GM12878 (cell line): ENCODE measurements around the gene DCUN1D4. TPM values are rescaled to one million over a fixed set of nuclear protein-coding genes. Genes with fewer than 3 reads are reported as not detected.
A peak's percentile ranks its signal among the peaks of the same experiment; 100 is the strongest.

Experiments used
- ATAC-seq: fragments of 200-7000 bp; cut with Tn5 transposase; 3 replicates; pipeline ENCODE4 v1.9.1; 2020; ENCODE audit warnings: mild to moderate bottlenecking, moderate library complexity
- BruUV-seq: library from RNA; stranded (reverse); fragments of 400-500 nt; replicated peaks from 2 replicates; lab custom pipeline; 2021; lab: Mats Ljungman, UMichigan
- CTCF ChIA-PET: fragments of 300-600 bp; sonication (Branson Sonifier 250); formaldehyde crosslinking; extraction: SDS; loops from one replicate; lab custom pipeline; 2021; ENCODE audit warnings: inconsistent platforms; lab: Yijun Ruan, JAX
- POLR2A ChIA-PET: fragments of 350-600 bp; formaldehyde crosslinking; extraction: SDS; loops from one replicate; lab custom pipeline; 2021; ENCODE audit warnings: inconsistent platforms; lab: Charles Lee
- RAD21 ChIA-PET: fragments of 300-600 bp; sonication (Branson Sonifier 250); formaldehyde crosslinking; loops from one replicate; lab custom pipeline; 2023; ENCODE audit warnings: antibody characterized with exemption; ENCODE audit not compliant: unreplicated experiment; lab: Charles Lee
- SMC1A ChIA-PET: fragments of 300-600 bp; sonication (Branson Sonifier 250); formaldehyde crosslinking; loops from one replicate; lab custom pipeline; 2023; ENCODE audit not compliant: unreplicated experiment, uncharacterized antibody; lab: Charles Lee
- DNase-seq: peaks from one replicate; pipeline ENCODE4 v3.0.0-alpha.2; 2011; ENCODE audit warnings: low read depth, low spot score
- FAIRE-seq: peaks from 3 replicates; lab custom pipeline; 2011; peaks lifted over from hg19 to GRCh38; lab: Jason Lieb, UNC
- H2AFZ ChIP-seq: 2 replicates; pipeline ENCODE4 v1.6.0; 2011; ENCODE audit warnings: low read depth, low read length, control low read depth; ENCODE audit not compliant: control insufficient read depth
- H3K27ac ChIP-seq: 2 replicates; pipeline ENCODE4 v1.5.1; 2011; ENCODE audit warnings: control low read depth; ENCODE audit not compliant: control insufficient read depth, insufficient read depth
- H3K27me3 ChIP-seq, 2 experiments: replicated peaks in 1 of 2; 2 replicates each; pipeline versions ENCODE4 v1.6.0 to v1.6.1; 2011; ENCODE audit warnings: low read length in 1 of 2; ENCODE audit not compliant: control insufficient read depth in 2 of 2, insufficient read depth in 2 of 2
- H3K36me3 ChIP-seq, 2 experiments: 2 replicates each; pipeline ENCODE4 v1.5.1; 2011; ENCODE audit warnings: low read length in 1 of 2; ENCODE audit not compliant: control insufficient read depth in 2 of 2, insufficient read depth in 2 of 2
- H3K4me1 ChIP-seq: 2 replicates; pipeline ENCODE4 v1.6.1; 2011; ENCODE audit warnings: mild to moderate bottlenecking, low read length, moderate library complexity, mixed read lengths; ENCODE audit not compliant: control insufficient read depth, insufficient read depth
- H3K4me2 ChIP-seq: 2 replicates; pipeline ENCODE4 v1.6.0; 2011; ENCODE audit warnings: control low read depth; ENCODE audit not compliant: control insufficient read depth, insufficient read depth
- H3K4me3 ChIP-seq: fragments of 200-600 bp; sonication (generic); 2 replicates; pipeline ENCODE4 v1.5.1; 2016
- H3K79me2 ChIP-seq: 2 replicates; pipeline ENCODE4 v1.6.0; 2011; ENCODE audit warnings: low read length; ENCODE audit not compliant: control insufficient read depth, insufficient read depth
- H3K9ac ChIP-seq: 2 replicates; pipeline ENCODE4 v1.8.0; 2011; ENCODE audit warnings: low read length, control low read depth, mixed read lengths; ENCODE audit not compliant: control insufficient read depth, insufficient read depth
- H3K9me3 ChIP-seq: replicated peaks from 3 replicates; pipeline ENCODE4 v1.5.1; 2011; ENCODE audit warnings: mild to moderate bottlenecking, low read length; ENCODE audit not compliant: control insufficient read depth, insufficient read depth
- H4K20me1 ChIP-seq: 2 replicates; pipeline ENCODE4 v1.6.0; 2011; ENCODE audit not compliant: control insufficient read depth, insufficient read depth
- ATF2 ChIP-seq: IDR thresholded peaks from 2 replicates; pipeline ENCODE4 v1.6.1; 2012; ENCODE audit warnings: low read length, inconsistent platforms
- E4F1 ChIP-seq: fragments of 450-650 bp; IDR thresholded peaks from 2 replicates; pipeline ENCODE4 v1.6.1; 2018; ENCODE audit warnings: borderline replicate concordance, mild to moderate bottlenecking; ENCODE audit not compliant: partially characterized antibody
- GABPA ChIP-seq: IDR thresholded peaks from 2 replicates; pipeline ENCODE4 v1.6.1; 2014; ENCODE audit warnings: antibody characterized with exemption, low read depth, mild to moderate bottlenecking, inconsistent platforms
- KDM1A ChIP-seq: fragments of 200-600 bp; sonication (generic); IDR thresholded peaks from 2 replicates; pipeline ENCODE4 v1.6.1; 2016; ENCODE audit warnings: borderline replicate concordance
- MXI1 ChIP-seq: fragments of 150-350 bp; IDR thresholded peaks from 2 replicates; pipeline ENCODE4 v1.6.1; 2011; ENCODE audit warnings: low read depth, mild to moderate bottlenecking, inconsistent platforms, low read length, improper control_type of control experiment
- PBX3 ChIP-seq: IDR thresholded peaks from 2 replicates; pipeline ENCODE4 v1.6.1; 2011; ENCODE audit warnings: mild to moderate bottlenecking, low read depth, low read length, moderate library complexity; ENCODE audit not compliant: insufficient replicate concordance
- POU2F2 ChIP-seq: IDR thresholded peaks from 3 replicates; pipeline ENCODE4 v1.6.1; 2011; ENCODE audit warnings: low read depth, mild to moderate bottlenecking, low read length, borderline replicate concordance
- RAD21 ChIP-seq: IDR thresholded peaks from 2 replicates; pipeline ENCODE4 v1.6.1; 2011; ENCODE audit warnings: mild to moderate bottlenecking, low read depth, low read length, moderate library complexity; ENCODE audit not compliant: insufficient read depth
- SMC3 ChIP-seq: IDR thresholded peaks from 2 replicates; pipeline ENCODE4 v1.6.1; 2011; ENCODE audit warnings: low read length, improper control_type of control experiment, borderline replicate concordance
- ZNF24 ChIP-seq: fragments of 450-650 bp; IDR thresholded peaks from 2 replicates; pipeline ENCODE4 v1.6.1; 2017; ENCODE audit warnings: antibody characterized with exemption, mild to moderate bottlenecking
- ZNF384 ChIP-seq: IDR thresholded peaks from 2 replicates; pipeline ENCODE4 v1.6.1; 2012; ENCODE audit warnings: low read depth, mild to moderate bottlenecking, low read length, improper control_type of control experiment, borderline replicate concordance
- ZNF592 ChIP-seq: fragments of 450-650 bp; IDR thresholded peaks from 2 replicates; pipeline ENCODE4 v1.6.1; 2017; ENCODE audit warnings: mild to moderate bottlenecking, moderate library complexity
- WGBS: methylation state at CpG from one replicate; pipeline ENCODE4 v1.1.6; 2016; ENCODE audit warnings: low lambda C conversion rate; ENCODE audit not compliant: insufficient replicate concordance, insufficient coverage; ENCODE audit errors: missing lambda C conversion rate; 5-methylcytosine and 5-hydroxymethylcytosine counted together
- in situ Hi-C: fragments of 300-500 bp; cut with MboI; formaldehyde crosslinking; loops from 9 replicates; pipeline ENCODE4 v1.14.3; 2018; ENCODE audit warnings: mixed read lengths
- intact Hi-C: fragments of 100-400 bp; cut with micrococcal nuclease; formaldehyde crosslinking; loops from one replicate; pipeline ENCODE4 v1.14.2; 2022; ENCODE audit not compliant: unreplicated experiment
- polyA plus RNA-seq, 11 experiments: library from polyadenylated mRNA; depleted of rRNA in 4 of 11; unstranded in 6 of 11; stranded (reverse) in 5 of 11; fragments of >200 nt; fragmentation: Nextera tagmentation in 4 of 11; fragmentation: Illumina TruSeq in 1 of 11; extraction: Ambion mirVana in 4 of 11; extraction: Trizol in 1 of 11; gene quantifications; 1 replicate in 1 of 11; 2 replicates in 10 of 11; pipeline versions ENCODE4 v1.2.1 to v1.2.3, GENCODE V29; 2011 to 2016; ENCODE audit warnings: inconsistent platforms in 2 of 11, missing spikeins in 2 of 11, low read depth in 1 of 11
- total RNA-seq, 4 experiments: library from RNA; depleted of rRNA in 3 of 4; stranded (reverse); fragments of >200 nt in 3 of 4; fragmentation: Illumina TruSeq in 1 of 4; extraction: Trizol in 1 of 4; gene quantifications; 2 replicates each; pipeline versions ENCODE4 v1.2.1 to v1.2.3, GENCODE V29; 2013 to 2021

The DCUN1D4 gene
- total and polyA plus RNA-seq, 10 of the 15 experiments (the other 5 are each of a cell fraction or from before 2014, with no cell fraction given) = 7.1 to 62.6 (median 16.8) TPM

GRCh38 chr4:51830156-51830720 lies 12.7 kb upstream of the DCUN1D4 start (continued):
- TF ChIP-seq E4F1 = no peak
- no peak for TF ChIP-seq PBX3
- TF ChIP-seq ZNF384 = no peak

GRCh38 chr4:51831133-51831532 lies 11.8 kb upstream of the DCUN1D4 start:
- SMC1A ChIA-PET = interaction anchor here (1.4 to 2.0 kb wide), 5 partner anchors 12 to 195 kb away, joined by 4 to 6 read pairs (median 5); partner anchors contain the start of gene DCUN1D4
- H3K79me2 ChIP-seq = no peaks in the 10 kb centered on the region
- no peaks in the 10 kb centered on the region for H3K27me3 ChIP-seq
- intact Hi-C loops = loop anchor here (1.0 kb wide), 1 partner anchor 195 kb away; no protein-coding TSS in a partner anchor
- H3K9ac ChIP-seq = no peak overlapping the region
- no peak overlapping the region for H3K27ac ChIP-seq
- H3K4me3 ChIP-seq = no peak overlapping the region
- POLR2A ChIA-PET = no interaction called here
- in situ Hi-C loops = no loop called here
- H2AFZ ChIP-seq = no peak overlapping the region
- no TSS peak for BruUV-seq
- no peaks in the 10 kb centered on the region for H3K36me3 ChIP-seq
- no peak for DNase-seq
- FAIRE-seq = peak; percentile 57
- no peak overlapping the region for H3K4me2 ChIP-seq
- peak; percentile 92 for ATAC-seq
- 3% methylated on average over 3 of the region's 3 CpGs for WGBS
- CTCF ChIA-PET = interaction anchor here (0.9 to 3.2 kb wide), 7 partner anchors 10 to 195 kb away, joined by 3 to 12 read pairs (median 5); partner anchors contain the start of gene LRRC66
- no peaks in the 10 kb centered on the region for H4K20me1 ChIP-seq
- RAD21 ChIA-PET = interaction anchor here (1.5 kb wide), 1 partner anchor 11 kb away, joined by 4 read pairs; the partner anchor contains the start of gene DCUN1D4
- H3K4me1 ChIP-seq = no peaks in the 10 kb centered on the region
- H3K9me3 ChIP-seq = no peaks in the 10 kb centered on the region
- no peak for TF ChIP-seq KDM1A
- TF ChIP-seq GABPA = no peak
- no peak for TF ChIP-seq ATF2
- TF ChIP-seq SMC3 = peak; percentile 90
- no peak for TF ChIP-seq ZNF592
- TF ChIP-seq MXI1 = no peak
- peak; percentile 92 for TF ChIP-seq RAD21
- TF ChIP-seq ZNF24 = no peak
- TF ChIP-seq POU2F2 = peak; percentile 54; the same call in 1 of the 3 replicates
